ENCODE measurements around the gene SLC4A5. TPM values are rescaled to one million over a fixed set of nuclear protein-coding genes. Genes with fewer than 3 reads are reported as not detected.

The SLC4A5 gene
- polyA plus RNA-seq, 2 donors, result 0.28 to 0.33 TPM

GRCh38 chr2:74264281-74264680 is 78.9 kb downstream of the SLC4A5 start:
- Histone ChIP-seq H3K4me3 (ENCODE audit: low read depth in 1 of 2, low read length in 2 of 2) (no peak overlapping the region), H3K27me3 (ENCODE audit: control insufficient read depth in 1 of 2, insufficient read depth in 2 of 2, low read length in 2 of 2) (no peaks in the 10 kb centered on the region), H3K27ac (ENCODE audit: low read depth in 2 of 2, low read length in 1 of 2) (no peak overlapping the region), H3K36me3 (ENCODE audit: control insufficient read depth in 2 of 2, insufficient read depth in 2 of 2, low read length in 1 of 2) (peaks cover 0 to 3% of the 10 kb centered on the region in 2 donors), H3K9me3 (ENCODE audit: control insufficient read depth in 2 of 2, insufficient read depth in 1 of 2, low read depth in 1 of 2, low read length in 1 of 2) (no peaks in the 10 kb centered on the region), H3K4me1 (ENCODE audit: control insufficient read depth in 2 of 2, insufficient read depth in 2 of 2, low read length in 1 of 2) (no peaks in the 10 kb centered on the region)
- WGBS, 2 donors, result 15 to 28% methylated on average over 1 of the region's 1 CpG

- H3K27me3 ChIP-seq (ENCODE audit: control insufficient read depth in 1 of 2, insufficient read depth in 2 of 2, low read length in 2 of 2), result no peaks in the 10 kb centered on the region
- WGBS, 2 donors, result 94 to 97% methylated on average over 6 of the region's 6 CpGs
- no peak overlapping the region for H3K27ac ChIP-seq (ENCODE audit: low read depth in 2 of 2, low read length in 1 of 2)
- H3K9me3 ChIP-seq (ENCODE audit: control insufficient read depth in 2 of 2, insufficient read depth in 1 of 2, low read depth in 1 of 2, low read length in 1 of 2), result no peaks in the 10 kb centered on the region
- peaks cover 0 to 3% of the 10 kb centered on the region in 2 donors for H3K36me3 ChIP-seq (ENCODE audit: control insufficient read depth in 2 of 2, insufficient read depth in 2 of 2, low read length in 1 of 2)
- H3K4me3 ChIP-seq (ENCODE audit: low read depth in 1 of 2, low read length in 2 of 2), result no peak overlapping the region
- no peaks in the 10 kb centered on the region for H3K4me1 ChIP-seq (ENCODE audit: control insufficient read depth in 2 of 2, insufficient read depth in 2 of 2, low read length in 1 of 2)
Observed at GRCh38 chr2:74262681-74263080, 80.5 kb downstream of the SLC4A5 start.

GRCh38 chr2:74261204-74261864 is 81.9 kb downstream of the SLC4A5 start:
- no peak overlapping the region for H3K27ac ChIP-seq (ENCODE audit: low read depth in 2 of 2, low read length in 1 of 2)
- H3K4me1 ChIP-seq (ENCODE audit: control insufficient read depth in 2 of 2, insufficient read depth in 2 of 2, low read length in 1 of 2), result no peaks in the 10 kb centered on the region
- 37 to 45% methylated on average over 6 of the region's 6 CpGs for WGBS, 2 donors
- no peaks in the 10 kb centered on the region for H3K9me3 ChIP-seq (ENCODE audit: control insufficient read depth in 2 of 2, insufficient read depth in 1 of 2, low read depth in 1 of 2, low read length in 1 of 2)
- no peaks in the 10 kb centered on the region for H3K27me3 ChIP-seq (ENCODE audit: control insufficient read depth in 1 of 2, insufficient read depth in 2 of 2, low read length in 2 of 2)
- peaks cover 0 to 3% of the 10 kb centered on the region in 2 donors for H3K36me3 ChIP-seq (ENCODE audit: control insufficient read depth in 2 of 2, insufficient read depth in 2 of 2, low read length in 1 of 2)
- no peak overlapping the region for H3K4me3 ChIP-seq (ENCODE audit: low read depth in 1 of 2, low read length in 2 of 2)

GRCh38 chr2:74260495-74260894 is 82.7 kb downstream of the SLC4A5 start:
- H3K27me3 ChIP-seq (ENCODE audit: control insufficient read depth in 1 of 2, insufficient read depth in 2 of 2, low read length in 2 of 2), result no peaks in the 10 kb centered on the region
- peaks cover 0 to 3% of the 10 kb centered on the region in 2 donors for H3K36me3 ChIP-seq (ENCODE audit: control insufficient read depth in 2 of 2, insufficient read depth in 2 of 2, low read length in 1 of 2)
- no peaks in the 10 kb centered on the region for H3K4me1 ChIP-seq (ENCODE audit: control insufficient read depth in 2 of 2, insufficient read depth in 2 of 2, low read length in 1 of 2)
- no peaks in the 10 kb centered on the region for H3K9me3 ChIP-seq (ENCODE audit: control insufficient read depth in 2 of 2, insufficient read depth in 1 of 2, low read depth in 1 of 2, low read length in 1 of 2)
- H3K4me3 ChIP-seq (ENCODE audit: low read depth in 1 of 2, low read length in 2 of 2), result no peak overlapping the region
- no peak overlapping the region for H3K27ac ChIP-seq (ENCODE audit: low read depth in 2 of 2, low read length in 1 of 2)
- 69 to 75% methylated on average over 2 of the region's 2 CpGs for WGBS, 2 donors

- Histone ChIP-seq H3K4me3 (ENCODE audit: low read depth in 1 of 2, low read length in 2 of 2) (no peak overlapping the region), H3K27me3 (ENCODE audit: control insufficient read depth in 1 of 2, insufficient read depth in 2 of 2, low read length in 2 of 2) (no peaks in the 10 kb centered on the region), H3K4me1 (ENCODE audit: control insufficient read depth in 2 of 2, insufficient read depth in 2 of 2, low read length in 1 of 2) (no peaks in the 10 kb centered on the region), H3K27ac (ENCODE audit: low read depth in 2 of 2, low read length in 1 of 2) (no peak overlapping the region), H3K36me3 (ENCODE audit: control insufficient read depth in 2 of 2, insufficient read depth in 2 of 2, low read length in 1 of 2) (no peaks in the 10 kb centered on the region), H3K9me3 (ENCODE audit: control insufficient read depth in 2 of 2, insufficient read depth in 1 of 2, low read depth in 1 of 2, low read length in 1 of 2) (no peaks in the 10 kb centered on the region)
- 80 to 84% methylated on average over 4 of the region's 4 CpGs for WGBS, 2 donors
Observed at GRCh38 chr2:74259733-74260132, 83.5 kb downstream of the SLC4A5 start.

GRCh38 chr2:74259191-74259590 is 84.0 kb downstream of the SLC4A5 start:
- H3K4me1 ChIP-seq (ENCODE audit: control insufficient read depth in 2 of 2, insufficient read depth in 2 of 2, low read length in 1 of 2), result no peaks in the 10 kb centered on the region
- no peaks in the 10 kb centered on the region for H3K27me3 ChIP-seq (ENCODE audit: control insufficient read depth in 1 of 2, insufficient read depth in 2 of 2, low read length in 2 of 2)
- H3K27ac ChIP-seq (ENCODE audit: low read depth in 2 of 2, low read length in 1 of 2), result no peak overlapping the region
- no peaks in the 10 kb centered on the region for H3K9me3 ChIP-seq (ENCODE audit: control insufficient read depth in 2 of 2, insufficient read depth in 1 of 2, low read depth in 1 of 2, low read length in 1 of 2)
- no peak overlapping the region for H3K4me3 ChIP-seq (ENCODE audit: low read depth in 1 of 2, low read length in 2 of 2)
- 70 to 72% methylated on average over 3 of the region's 3 CpGs for WGBS, 2 donors
- no peaks in the 10 kb centered on the region for H3K36me3 ChIP-seq (ENCODE audit: control insufficient read depth in 2 of 2, insufficient read depth in 2 of 2, low read length in 1 of 2)

GRCh38 chr2:74255660-74256213 is 87.5 kb downstream of the SLC4A5 start:
- Histone ChIP-seq H3K27me3 (ENCODE audit: control insufficient read depth in 1 of 2, insufficient read depth in 2 of 2, low read length in 2 of 2) (no peaks in the 10 kb centered on the region), H3K27ac (ENCODE audit: low read depth in 2 of 2, low read length in 1 of 2) (no peak overlapping the region)
- WGBS, 2 donors, result 89 to 90% methylated on average over 18 of the region's 18 CpGs

GRCh38 chr2:74253971-74254310 is 89.3 kb downstream of the SLC4A5 start:
- H3K9me3 ChIP-seq (ENCODE audit: control insufficient read depth in 2 of 2, insufficient read depth in 1 of 2, low read depth in 1 of 2, low read length in 1 of 2), result no peaks in the 10 kb centered on the region
- 80% methylated on average over 4 of the region's 4 CpGs for WGBS, 2 donors

More at GRCh38 chr2:74255660-74256213, 87.5 kb downstream of the SLC4A5 start:
- Histone ChIP-seq H3K4me1 (ENCODE audit: control insufficient read depth in 2 of 2, insufficient read depth in 2 of 2, low read length in 1 of 2) (no peaks in the 10 kb centered on the region), H3K36me3 (ENCODE audit: control insufficient read depth in 2 of 2, insufficient read depth in 2 of 2, low read length in 1 of 2) (no peaks in the 10 kb centered on the region), H3K9me3 (ENCODE audit: control insufficient read depth in 2 of 2, insufficient read depth in 1 of 2, low read depth in 1 of 2, low read length in 1 of 2) (no peaks in the 10 kb centered on the region), H3K4me3 (ENCODE audit: low read depth in 1 of 2, low read length in 2 of 2) (no peak overlapping the region)

GRCh38 chr2:74253306-74253970 is 89.8 kb downstream of the SLC4A5 start:
- Histone ChIP-seq H3K27ac (ENCODE audit: low read depth in 2 of 2, low read length in 1 of 2) (no peak overlapping the region), H3K9me3 (ENCODE audit: control insufficient read depth in 2 of 2, insufficient read depth in 1 of 2, low read depth in 1 of 2, low read length in 1 of 2) (no peaks in the 10 kb centered on the region), H3K4me1 (ENCODE audit: control insufficient read depth in 2 of 2, insufficient read depth in 2 of 2, low read length in 1 of 2) (no peaks in the 10 kb centered on the region), H3K4me3 (ENCODE audit: low read depth in 1 of 2, low read length in 2 of 2) (no peak overlapping the region), H3K36me3 (ENCODE audit: control insufficient read depth in 2 of 2, insufficient read depth in 2 of 2, low read length in 1 of 2) (no peaks in the 10 kb centered on the region), H3K27me3 (ENCODE audit: control insufficient read depth in 1 of 2, insufficient read depth in 2 of 2, low read length in 2 of 2) (no peaks in the 10 kb centered on the region)
- WGBS, 2 donors, result 62 to 72% methylated on average over 7 of the region's 7 CpGs

More at GRCh38 chr2:74253971-74254310, 89.3 kb downstream of the SLC4A5 start:
- no peaks in the 10 kb centered on the region for H3K27me3 ChIP-seq (ENCODE audit: control insufficient read depth in 1 of 2, insufficient read depth in 2 of 2, low read length in 2 of 2)
- no peak overlapping the region for H3K27ac ChIP-seq (ENCODE audit: low read depth in 2 of 2, low read length in 1 of 2)
- H3K4me3 ChIP-seq (ENCODE audit: low read depth in 1 of 2, low read length in 2 of 2), result no peak overlapping the region
- no peaks in the 10 kb centered on the region for H3K36me3 ChIP-seq (ENCODE audit: control insufficient read depth in 2 of 2, insufficient read depth in 2 of 2, low read length in 1 of 2)
- H3K4me1 ChIP-seq (ENCODE audit: control insufficient read depth in 2 of 2, insufficient read depth in 2 of 2, low read length in 1 of 2), result no peaks in the 10 kb centered on the region

Data from esophagus (tissue), 2 donors.